Activated T-cell treated with anti-CD3 and anti-CD28 coated beads, Interleukin-2, amount 50 U/mL, for 4 hours (primary cell): ENCODE data around the gene BTBD16. TPM values are rescaled to one million over a fixed set of nuclear protein-coding genes. Genes with fewer than 3 reads are reported as not detected.
A peak's percentile ranks its signal among the peaks of the same experiment; 100 is the strongest.

Source experiments
- ATAC-seq, 2 donors: fragments of 200-7000 bp; cut with Tn5 transposase; one replicate each; pipeline ENCODE4 v1.10.0; 2021
- DNase-seq: peaks from one replicate; pipeline ENCODE4 v3.0.0-alpha.2; 2020
- H3K27me3 Mint-ChIP-seq: one replicate; pipeline ENCODE4 v1.8.0; 2021; ENCODE audit warnings: low read depth, mixed read lengths
- H3K36me3 Mint-ChIP-seq: one replicate; pipeline ENCODE4 v1.8.0; 2022; ENCODE audit warnings: mixed read lengths; ENCODE audit not compliant: insufficient read depth
- H3K4me1 Mint-ChIP-seq: one replicate; pipeline ENCODE4 v1.8.0; 2021; ENCODE audit warnings: low read depth, mixed read lengths
- H3K4me3 Mint-ChIP-seq: one replicate; pipeline ENCODE4 v1.8.0; 2021; ENCODE audit warnings: mild to moderate bottlenecking, moderate library complexity, mixed read lengths
- H3K9me3 Mint-ChIP-seq: one replicate; pipeline ENCODE4 v1.8.0; 2021; ENCODE audit warnings: mixed read lengths
- total RNA-seq, 3 donors: library from RNA; stranded (reverse); gene quantifications; one replicate each; pipeline ENCODE4 v1.2.1, GENCODE V29; 2021

The BTBD16 gene
- total RNA-seq, 3 donors from 2014 or later, result not detected

DNA sequence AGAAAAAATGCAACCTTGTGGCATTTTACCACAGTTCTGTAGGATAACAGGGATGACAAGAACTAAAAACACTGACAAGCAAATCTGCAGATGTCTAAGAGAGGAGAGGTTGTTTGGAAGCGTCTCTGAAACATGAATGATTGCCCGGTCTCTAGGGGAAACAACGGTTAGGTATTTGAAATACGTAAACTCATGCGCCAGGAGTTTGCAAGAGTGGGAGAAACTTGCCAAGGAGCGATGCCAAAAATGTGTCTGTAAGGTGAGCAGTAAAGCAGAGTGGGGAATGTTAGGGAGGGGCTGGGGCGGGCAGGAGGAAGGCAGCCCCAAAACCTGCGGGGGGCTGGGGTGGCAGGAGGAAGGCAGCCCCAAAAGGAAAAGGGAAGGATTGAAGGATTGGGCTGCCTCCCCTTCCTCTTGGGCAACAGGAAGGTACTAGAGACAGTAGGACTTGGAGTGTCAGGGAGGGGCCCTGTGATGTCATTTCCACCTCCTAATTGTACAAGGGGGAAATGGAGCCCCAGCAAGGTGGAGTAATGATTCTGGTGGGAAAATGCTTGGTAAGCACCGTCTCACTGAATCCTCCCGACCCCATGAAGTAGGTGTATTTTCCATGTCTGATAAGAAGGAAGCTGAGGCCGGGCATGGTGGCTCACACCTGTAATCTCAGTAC lies 70.2 kb downstream of the BTBD16 start:
- Mint-ChIP-seq H3K4me1 (peaks cover 2% of the 10 kb centered on the region), H3K27me3 (peaks cover 8% of the 10 kb centered on the region), H3K36me3 (no peaks in the 10 kb centered on the region), H3K4me3 (no peak overlapping the region), H3K9me3 (no peaks in the 10 kb centered on the region)
- DNase-seq (no peak), ATAC-seq (no peak)

DNA sequence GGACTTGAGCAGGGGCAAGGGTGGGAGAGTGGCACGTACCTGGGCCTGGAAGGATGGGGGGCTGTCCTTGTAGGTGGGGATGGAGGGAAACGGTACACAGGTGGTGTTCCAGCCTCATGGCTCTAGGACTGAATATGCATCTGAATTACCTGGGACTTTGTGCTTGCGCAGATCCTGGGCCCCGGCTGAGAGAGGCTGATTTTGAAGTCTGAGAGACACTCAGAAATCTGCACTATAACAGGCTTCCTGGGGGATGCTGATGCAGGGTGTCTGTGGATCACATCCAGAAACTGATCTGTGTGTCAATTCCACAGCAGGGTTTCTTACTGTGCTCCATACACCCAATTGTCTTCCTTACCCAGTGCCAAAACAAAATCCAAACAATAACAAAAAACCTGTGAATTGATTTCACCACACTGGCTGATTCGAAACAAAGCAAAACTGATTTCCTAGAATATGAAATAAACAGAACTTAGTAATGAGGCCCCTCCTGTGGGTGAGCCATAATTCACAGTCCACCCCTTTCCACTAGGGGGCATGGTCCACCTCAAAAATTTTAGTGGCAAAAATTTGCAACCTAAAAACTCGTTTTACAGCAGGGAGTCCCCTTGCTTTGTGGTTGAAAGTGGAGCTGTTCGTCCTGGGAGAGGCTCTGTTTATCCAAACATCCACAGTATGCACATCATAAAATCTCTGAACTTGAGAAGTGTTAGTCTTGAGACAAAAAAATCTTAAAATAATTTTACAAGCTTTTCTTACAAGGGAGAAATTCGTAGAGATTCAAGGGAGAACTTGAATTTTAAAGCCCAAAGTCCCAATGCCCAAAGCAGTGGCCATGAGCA lies 71.4 kb downstream of the BTBD16 start:
- H3K4me1 Mint-ChIP-seq, result peaks cover 2% of the 10 kb centered on the region
- no peaks in the 10 kb centered on the region for H3K9me3 Mint-ChIP-seq
- peak; percentile 61 for DNase-seq
- no peak overlapping the region for H3K4me3 Mint-ChIP-seq
- peaks cover 6% of the 10 kb centered on the region for H3K27me3 Mint-ChIP-seq
- peak; percentile 58 to 62 for ATAC-seq
- H3K36me3 Mint-ChIP-seq, result no peaks in the 10 kb centered on the region

DNA sequence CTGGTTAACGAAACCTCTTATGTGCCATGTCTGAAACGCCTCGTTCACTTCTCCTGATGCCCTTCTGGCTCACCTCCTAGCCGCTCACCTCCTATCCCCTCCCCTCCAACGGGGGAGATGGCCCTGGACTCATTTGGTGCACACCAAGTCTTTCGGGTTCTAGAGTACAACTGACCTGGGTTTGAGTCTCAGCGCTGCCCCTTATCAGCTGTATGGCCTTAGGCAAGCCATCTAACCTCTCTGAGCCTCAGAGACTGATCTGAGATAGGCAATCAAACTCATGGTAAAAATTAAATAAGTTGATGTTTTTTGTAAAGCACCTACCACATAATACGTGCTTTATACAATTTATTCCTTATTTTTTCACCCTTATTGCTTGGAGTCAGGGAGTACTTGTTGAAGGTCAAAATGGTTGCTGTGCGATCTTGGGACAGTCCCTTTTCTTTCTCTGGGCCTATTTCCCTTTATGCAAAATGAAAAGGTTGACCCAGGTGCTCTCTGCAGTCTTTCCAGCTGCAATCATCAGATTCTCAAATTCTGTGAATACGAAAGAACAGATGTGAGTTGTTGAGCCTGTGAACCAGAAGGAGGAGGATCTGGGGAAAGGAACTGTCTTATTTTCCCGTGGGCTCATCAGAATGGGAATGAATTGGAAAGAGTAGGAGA lies 72.2 kb downstream of the BTBD16 start:
- DNase-seq (no peak), ATAC-seq (no peak)
- peaks cover 2% of the 10 kb centered on the region for H3K4me1 Mint-ChIP-seq
- H3K9me3 Mint-ChIP-seq, result no peaks in the 10 kb centered on the region
- peaks cover 6% of the 10 kb centered on the region for H3K27me3 Mint-ChIP-seq
- H3K4me3 Mint-ChIP-seq, result no peak overlapping the region
- no peaks in the 10 kb centered on the region for H3K36me3 Mint-ChIP-seq

DNA sequence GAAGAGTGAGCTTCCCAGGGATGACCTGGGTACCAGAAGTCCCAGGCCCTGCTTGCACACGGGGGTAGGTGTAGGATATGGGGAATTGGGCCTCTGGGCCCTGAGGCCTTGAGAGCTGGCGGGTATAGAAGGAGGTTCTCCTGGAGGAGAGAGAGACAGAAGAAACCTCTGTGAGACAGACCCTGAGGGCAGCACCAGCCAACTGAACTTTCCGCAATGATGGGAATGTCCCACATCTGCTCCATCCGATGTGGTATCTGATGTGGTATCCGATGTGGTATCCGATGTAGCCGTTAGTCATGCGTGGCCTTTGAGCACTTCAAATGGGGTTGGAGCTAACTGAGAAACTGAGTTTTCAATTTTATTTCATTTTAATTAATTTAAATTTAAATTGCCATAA lies 72.8 kb downstream of the BTBD16 start:
- peaks cover 2% of the 10 kb centered on the region for H3K4me1 Mint-ChIP-seq
- no peak for ATAC-seq
- DNase-seq, result no peak
- H3K27me3 Mint-ChIP-seq, result peaks cover 6% of the 10 kb centered on the region
- no peaks in the 10 kb centered on the region for H3K9me3 Mint-ChIP-seq
- H3K4me3 Mint-ChIP-seq, result no peak overlapping the region
- no peaks in the 10 kb centered on the region for H3K36me3 Mint-ChIP-seq

DNA sequence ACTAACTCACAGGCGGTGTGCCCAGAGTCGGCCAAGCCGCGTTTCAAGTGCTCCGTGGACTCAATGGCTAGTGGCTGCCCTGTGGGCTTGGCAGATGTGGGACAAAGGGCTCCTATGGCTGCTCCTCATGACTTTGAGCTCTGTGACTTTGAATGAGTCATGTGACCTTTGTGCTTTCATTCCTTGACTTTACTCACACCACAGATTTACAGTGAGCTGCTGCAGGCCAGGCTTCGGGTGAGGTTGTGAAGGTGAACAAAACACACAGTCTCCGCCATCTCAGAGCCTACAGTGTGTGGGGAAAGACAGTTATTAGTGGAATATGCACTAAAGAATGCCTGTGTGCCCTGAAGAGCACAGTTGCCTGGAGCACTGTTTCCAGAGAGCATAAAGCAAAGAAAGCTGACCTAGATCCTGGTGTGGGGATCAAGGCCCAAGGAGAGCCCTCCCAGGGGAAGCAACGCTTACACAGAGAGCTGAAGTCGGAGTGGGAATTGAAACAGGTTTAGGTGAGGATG lies 73.7 kb downstream of the BTBD16 start:
- H3K9me3 Mint-ChIP-seq, result no peaks in the 10 kb centered on the region
- DNase-seq (no peak), ATAC-seq (no peak)
- H3K4me3 Mint-ChIP-seq, result no peak overlapping the region
- H3K4me1 Mint-ChIP-seq, result peaks cover 2% of the 10 kb centered on the region
- H3K36me3 Mint-ChIP-seq, result no peaks in the 10 kb centered on the region
- peaks cover 6% of the 10 kb centered on the region for H3K27me3 Mint-ChIP-seq

DNA sequence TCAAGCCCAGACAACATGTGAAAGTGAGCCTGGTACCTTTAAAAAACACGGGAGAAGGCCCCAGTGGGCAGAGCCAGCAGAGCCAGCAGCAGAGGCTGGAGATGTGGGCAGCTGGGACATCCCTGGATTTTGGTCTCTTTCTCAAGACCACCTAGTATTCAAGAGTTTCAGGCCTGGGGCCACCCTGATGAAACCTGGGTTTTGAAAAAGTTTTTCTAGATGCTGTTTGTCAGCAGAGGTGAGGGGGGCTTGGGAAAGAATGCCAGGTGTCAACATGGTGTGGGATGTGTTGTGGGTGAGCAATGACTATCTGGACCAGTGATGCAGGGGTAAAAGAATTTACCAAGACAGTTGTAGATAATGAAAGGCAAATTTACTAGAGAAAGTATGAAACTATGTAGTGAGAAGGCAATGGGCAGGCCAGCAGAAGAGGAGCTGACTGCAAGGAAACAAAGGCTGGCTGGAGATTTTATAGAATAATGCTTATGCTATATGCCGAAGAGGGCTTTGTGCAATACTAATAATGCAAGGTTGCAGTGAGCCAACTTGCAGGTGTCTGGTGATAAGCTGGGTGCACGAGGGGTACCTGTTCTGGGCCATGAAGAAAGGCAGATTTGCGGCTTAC lies 75.3 kb downstream of the BTBD16 start:
- Mint-ChIP-seq H3K4me1 (peaks cover 2% of the 10 kb centered on the region), H3K36me3 (no peaks in the 10 kb centered on the region), H3K9me3 (no peaks in the 10 kb centered on the region), H3K4me3 (no peak overlapping the region), H3K27me3 (no peaks in the 10 kb centered on the region)
- DNase-seq (no peak), ATAC-seq (no peak)

DNA sequence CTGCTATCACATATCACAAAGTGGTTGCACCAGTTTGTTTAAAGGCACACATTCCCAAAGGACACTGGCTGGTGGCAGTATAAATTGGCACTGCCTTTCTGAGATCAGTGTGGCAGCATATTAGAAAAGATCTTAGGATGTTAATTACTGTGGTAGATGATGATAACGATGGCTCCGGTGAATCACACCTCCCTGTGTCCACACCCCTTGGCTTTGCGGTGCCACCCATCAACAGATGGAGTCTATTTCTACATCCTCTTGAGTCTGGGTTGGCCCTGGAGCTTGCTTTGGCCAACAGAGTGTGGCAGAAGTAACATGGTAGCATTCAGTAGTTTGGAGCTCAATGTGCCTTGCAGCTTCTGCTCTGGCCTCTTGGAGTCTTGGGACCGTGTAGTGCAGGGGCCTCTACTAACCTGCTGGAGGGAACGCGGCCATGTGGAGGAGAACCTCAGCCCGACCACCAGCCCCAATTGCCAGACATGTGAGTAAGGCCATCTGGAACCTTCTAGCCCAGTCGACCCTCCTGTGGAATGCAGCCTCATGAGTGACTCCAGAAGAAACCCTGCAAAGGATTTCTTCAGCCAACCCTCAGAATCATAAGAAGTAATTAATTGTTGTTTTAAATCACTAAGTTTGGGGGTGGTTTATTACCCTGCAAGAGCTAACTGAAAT lies 76.2 kb downstream of the BTBD16 start:
- H3K27me3 Mint-ChIP-seq, result peaks cover 1% of the 10 kb centered on the region
- DNase-seq, result no peak
- peaks cover 2% of the 10 kb centered on the region for H3K4me1 Mint-ChIP-seq
- no peaks in the 10 kb centered on the region for H3K9me3 Mint-ChIP-seq
- no peaks in the 10 kb centered on the region for H3K36me3 Mint-ChIP-seq
- no peak for ATAC-seq
- no peak overlapping the region for H3K4me3 Mint-ChIP-seq

DNA sequence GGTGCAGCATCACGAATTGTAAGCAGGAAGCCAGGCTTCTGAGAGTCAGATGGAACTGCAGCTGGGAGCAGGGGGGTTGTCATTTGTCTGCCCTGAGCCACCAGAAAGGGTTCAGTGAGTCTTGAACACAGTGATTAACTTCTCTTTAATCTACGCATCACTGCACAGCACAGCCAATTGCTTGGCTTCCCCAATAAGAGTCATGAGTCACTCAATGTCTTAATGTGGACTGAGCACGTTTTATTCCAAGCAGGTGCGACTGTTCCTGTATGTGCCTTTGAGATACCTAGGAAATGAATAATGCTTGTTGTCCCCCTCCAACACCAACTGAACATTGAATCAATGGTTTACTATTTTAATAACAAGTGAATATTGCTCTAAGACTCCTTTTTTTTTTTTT lies 77.4 kb downstream of the BTBD16 start:
- DNase-seq (no peak), ATAC-seq (no peak)
- H3K36me3 Mint-ChIP-seq, result no peaks in the 10 kb centered on the region
- no peak overlapping the region for H3K4me3 Mint-ChIP-seq
- no peaks in the 10 kb centered on the region for H3K4me1 Mint-ChIP-seq
- no peaks in the 10 kb centered on the region for H3K9me3 Mint-ChIP-seq
- peaks cover 6% of the 10 kb centered on the region for H3K27me3 Mint-ChIP-seq

DNA sequence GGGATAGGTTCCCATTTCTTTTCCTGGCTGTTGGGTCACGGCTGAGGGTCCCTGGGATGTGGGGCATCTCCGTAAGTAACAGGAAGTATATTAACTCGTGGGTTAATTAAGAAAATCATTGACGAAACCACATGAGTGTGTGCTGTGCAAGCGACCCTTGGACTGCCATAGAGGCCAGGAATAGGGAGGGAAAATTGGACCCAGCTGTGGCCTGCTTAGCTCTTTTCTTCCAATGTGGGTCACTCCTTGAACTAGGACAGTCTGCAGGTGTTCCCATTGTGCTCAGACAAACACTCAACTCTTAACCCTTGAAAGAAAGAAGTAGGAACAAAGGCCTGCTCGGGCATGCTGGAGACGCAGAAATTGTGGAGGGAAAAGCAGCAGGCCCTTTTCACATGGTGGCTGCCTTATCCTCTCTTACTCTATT lies 77.9 kb downstream of the BTBD16 start:
- H3K4me3 Mint-ChIP-seq, result no peak overlapping the region
- H3K27me3 Mint-ChIP-seq, result peaks cover 6% of the 10 kb centered on the region
- H3K36me3 Mint-ChIP-seq, result no peaks in the 10 kb centered on the region
- DNase-seq, result no peak
- no peaks in the 10 kb centered on the region for H3K9me3 Mint-ChIP-seq
- H3K4me1 Mint-ChIP-seq, result no peaks in the 10 kb centered on the region
- no peak for ATAC-seq

DNA sequence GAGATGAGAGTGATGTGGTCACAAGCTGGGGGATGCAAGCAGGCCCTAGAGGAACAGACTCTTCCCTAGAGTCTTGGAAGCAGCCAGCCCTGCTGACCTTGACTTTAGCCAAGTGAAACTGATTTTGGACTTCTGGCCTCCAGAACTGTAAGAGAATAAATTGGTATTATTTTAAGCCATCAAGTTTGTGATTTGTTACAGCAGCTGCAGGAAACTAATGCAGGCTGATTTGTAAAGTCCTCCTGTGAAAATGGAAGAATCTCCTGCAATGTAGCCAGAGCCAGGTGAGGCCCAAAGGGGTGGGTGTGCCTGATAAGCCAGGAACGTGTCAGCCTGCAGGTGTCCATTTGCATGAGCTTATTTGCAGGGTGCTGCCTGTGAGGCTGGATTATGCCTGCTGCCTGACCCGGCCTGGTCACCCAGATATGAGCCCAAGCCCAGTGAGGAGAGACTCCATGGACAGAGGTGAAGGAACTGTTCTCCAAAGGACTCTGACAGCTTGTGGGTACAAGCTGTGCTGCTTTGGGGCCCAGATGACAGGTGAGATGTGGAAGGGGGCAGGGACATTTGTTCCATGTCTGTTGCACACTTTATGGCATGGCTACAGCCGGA lies 78.8 kb downstream of the BTBD16 start:
- Mint-ChIP-seq H3K27me3 (peaks cover 6% of the 10 kb centered on the region), H3K4me3 (no peak overlapping the region), H3K4me1 (no peaks in the 10 kb centered on the region), H3K9me3 (no peaks in the 10 kb centered on the region), H3K36me3 (no peaks in the 10 kb centered on the region)
- no peak for ATAC-seq
- DNase-seq, result no peak

DNA sequence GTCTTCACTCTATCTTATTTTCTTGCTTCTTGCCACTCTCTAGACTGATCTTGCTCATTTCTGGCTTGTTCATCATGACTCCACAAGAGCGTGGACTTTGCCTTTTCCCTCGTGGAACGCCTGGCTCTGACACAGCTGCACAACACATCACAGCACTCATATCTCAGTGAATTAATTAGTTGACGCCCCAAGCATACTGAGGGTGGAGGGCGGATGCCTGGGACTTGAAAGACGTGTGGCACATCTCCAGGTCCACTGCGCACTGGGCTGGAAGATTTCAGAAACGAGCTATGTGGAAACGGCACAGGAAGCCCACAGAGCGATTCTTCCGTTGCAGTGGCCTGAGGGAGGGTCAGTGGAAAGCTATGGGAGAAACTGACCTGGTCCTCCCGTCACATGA lies 79.8 kb downstream of the BTBD16 start:
- DNase-seq, result no peak
- no peaks in the 10 kb centered on the region for H3K36me3 Mint-ChIP-seq
- H3K4me1 Mint-ChIP-seq, result no peaks in the 10 kb centered on the region
- peaks cover 6% of the 10 kb centered on the region for H3K27me3 Mint-ChIP-seq
- H3K9me3 Mint-ChIP-seq, result no peaks in the 10 kb centered on the region
- no peak for ATAC-seq
- no peak overlapping the region for H3K4me3 Mint-ChIP-seq

DNA sequence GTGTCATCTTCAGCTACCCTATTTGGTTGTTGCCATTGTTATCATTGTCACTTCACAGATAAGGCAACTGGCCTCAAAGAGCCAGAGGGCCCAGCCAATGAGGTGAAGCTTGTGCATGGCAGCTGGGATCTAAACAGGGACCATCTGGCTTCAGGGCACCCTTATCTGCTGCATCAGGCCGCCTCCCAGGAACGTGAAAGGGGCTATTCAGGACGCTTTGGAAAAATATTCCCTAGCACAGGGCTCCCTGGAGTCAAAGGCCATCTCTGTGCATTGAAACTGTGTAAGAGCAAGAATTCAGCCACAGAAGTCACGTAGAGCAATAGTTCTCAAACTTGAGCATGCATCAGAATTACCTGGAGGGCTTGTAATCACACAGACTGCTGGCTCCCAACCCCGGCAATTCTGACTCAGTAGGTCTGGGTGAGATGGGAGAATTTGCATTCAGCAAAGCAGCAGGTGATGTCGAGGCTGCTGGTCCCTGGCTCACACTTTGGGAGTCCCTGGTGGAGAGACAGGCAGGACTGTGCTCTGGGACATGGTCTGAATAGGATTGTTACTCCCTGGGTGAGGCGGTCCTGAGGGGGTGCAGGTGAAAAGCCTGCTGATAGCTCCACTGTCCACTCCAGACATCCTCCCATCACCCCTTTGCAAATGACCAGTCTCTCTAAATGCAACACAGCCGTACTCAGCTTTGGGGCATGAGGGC lies 81.9 kb downstream of the BTBD16 start:
- H3K4me3 Mint-ChIP-seq, result no peak overlapping the region
- no peaks in the 10 kb centered on the region for H3K4me1 Mint-ChIP-seq
- H3K27me3 Mint-ChIP-seq, result peaks cover 6% of the 10 kb centered on the region
- H3K36me3 Mint-ChIP-seq, result no peaks in the 10 kb centered on the region
- peaks cover 1% of the 10 kb centered on the region for H3K9me3 Mint-ChIP-seq
- DNase-seq, result no peak
- ATAC-seq, result no peak

DNA sequence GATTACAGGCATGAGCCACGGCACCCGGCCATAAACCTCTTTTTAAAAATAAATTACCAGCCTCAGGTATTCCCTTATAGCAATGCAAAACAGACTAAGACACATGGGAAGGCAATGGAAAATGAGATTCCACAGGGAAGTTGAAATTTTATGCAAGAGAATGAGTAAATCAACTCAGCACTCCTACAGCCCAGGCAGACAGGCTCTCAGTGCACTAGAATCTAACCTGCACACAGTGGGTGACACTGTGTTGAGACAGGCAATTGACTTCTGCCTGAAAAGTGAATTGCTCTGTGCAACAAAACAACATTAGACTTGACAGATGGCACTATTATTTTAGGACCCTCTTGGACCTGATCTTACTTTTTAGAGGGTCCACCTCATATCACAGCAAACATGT lies 83.3 kb downstream of the BTBD16 start:
- Mint-ChIP-seq H3K9me3 (peaks cover 11% of the 10 kb centered on the region), H3K4me1 (no peaks in the 10 kb centered on the region), H3K4me3 (no peak overlapping the region), H3K36me3 (peaks cover 4% of the 10 kb centered on the region), H3K27me3 (peaks cover 6% of the 10 kb centered on the region)
- ATAC-seq, result no peak
- no peak for DNase-seq
